C1 segment of cervical spinal cord (tissue), 14 donors: Measurements from ENCODE around the gene ADIPOQ.
A peak's percentile ranks its signal among the peaks of the same experiment; 100 is the strongest.
"Not testable (repeated sequence)": the region's sequence is repeated elsewhere in the genome, so short reads cannot be mapped to it uniquely, and the experiment has no call there.

Experiments used
- DNase-seq, 14 donors: peaks; one replicate each; lab custom pipeline; 2025; lab: John Stamatoyannopoulos, UW

Gene ADIPOQ

GRCh38 chr3:186842426-186843038 is at the start of gene ADIPOQ:
Gene ADIPOQ, plus strand, starts transcription at chr3:186842710. Its CDS starts 10,349 bp downstream, at chr3:186853059.
- no peak for DNase-seq

DNA sequence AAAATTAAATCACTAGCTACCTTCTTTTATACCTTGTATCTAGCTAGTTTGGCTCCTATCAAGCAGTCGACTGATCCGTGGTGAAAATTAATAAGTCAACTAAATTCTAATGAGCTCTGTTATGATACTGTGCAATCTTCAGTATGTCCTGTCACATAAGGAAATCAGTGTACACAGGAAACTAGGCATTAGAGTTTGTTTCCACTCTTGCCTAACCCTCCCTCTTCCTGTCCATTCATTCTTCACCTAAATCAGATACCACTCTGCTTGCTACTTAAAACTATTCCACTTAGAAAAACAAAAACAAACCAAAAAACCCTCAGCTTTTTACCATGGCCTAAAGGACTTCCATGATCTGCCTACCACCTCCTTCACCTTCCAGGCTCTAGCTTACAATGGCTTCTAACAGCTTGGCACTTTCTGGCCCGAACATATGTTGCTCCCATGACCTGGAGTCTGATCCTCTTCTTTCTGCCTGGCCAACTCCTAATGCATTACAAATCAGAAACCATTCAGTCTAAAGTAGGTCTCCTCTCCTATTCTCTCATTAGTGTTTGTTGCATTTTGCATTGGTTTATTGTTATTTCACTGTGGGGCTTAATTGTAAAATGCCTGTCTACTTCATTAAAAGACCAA is 44.2 kb upstream of the ADIPOQ start:
- no peak for DNase-seq

DNA sequence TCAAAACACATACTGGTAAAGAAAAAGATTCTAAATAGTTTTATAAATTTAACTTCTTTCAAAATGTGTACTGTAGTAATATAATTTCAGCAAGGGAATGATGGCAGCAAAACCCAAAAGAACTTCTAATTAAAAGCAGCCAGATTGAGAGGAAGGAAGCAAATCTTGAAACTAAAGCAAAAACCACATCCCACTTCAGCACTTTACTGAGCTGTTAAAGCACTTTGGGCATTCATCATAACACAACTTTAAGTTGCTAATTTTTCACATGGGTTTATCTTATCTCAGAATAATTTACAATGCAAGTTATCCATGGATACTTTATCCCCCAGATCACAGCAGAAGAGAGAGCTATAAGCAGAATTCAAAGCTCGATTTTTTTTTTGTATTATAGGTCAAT is 42.2 kb upstream of the ADIPOQ start:
- no peak for DNase-seq

DNA sequence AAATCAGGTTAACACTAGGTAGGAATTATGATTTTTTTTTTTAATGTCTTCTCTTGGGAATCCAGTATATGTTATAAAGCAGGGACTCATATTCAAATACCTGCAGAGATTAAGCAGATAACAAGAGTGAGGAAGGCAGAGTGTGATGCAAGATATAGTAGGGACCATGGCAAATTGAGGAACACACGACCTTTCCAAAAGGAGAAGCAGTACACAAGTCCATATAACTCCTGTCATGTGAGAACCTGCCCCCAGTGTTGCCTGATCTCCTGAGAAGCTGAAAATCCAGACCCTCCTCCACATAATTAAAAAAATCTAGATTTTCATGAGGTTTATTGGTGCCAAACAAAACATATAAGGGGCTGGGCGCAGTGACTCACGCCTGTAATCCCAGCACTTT is 39.8 kb upstream of the ADIPOQ start:
- DNase-seq: no peak

- not testable (repeated sequence) for DNase-seq
These were observed 39.1 kb upstream of the ADIPOQ start for GRCh38 chr3:186803447-186803846.

DNA sequence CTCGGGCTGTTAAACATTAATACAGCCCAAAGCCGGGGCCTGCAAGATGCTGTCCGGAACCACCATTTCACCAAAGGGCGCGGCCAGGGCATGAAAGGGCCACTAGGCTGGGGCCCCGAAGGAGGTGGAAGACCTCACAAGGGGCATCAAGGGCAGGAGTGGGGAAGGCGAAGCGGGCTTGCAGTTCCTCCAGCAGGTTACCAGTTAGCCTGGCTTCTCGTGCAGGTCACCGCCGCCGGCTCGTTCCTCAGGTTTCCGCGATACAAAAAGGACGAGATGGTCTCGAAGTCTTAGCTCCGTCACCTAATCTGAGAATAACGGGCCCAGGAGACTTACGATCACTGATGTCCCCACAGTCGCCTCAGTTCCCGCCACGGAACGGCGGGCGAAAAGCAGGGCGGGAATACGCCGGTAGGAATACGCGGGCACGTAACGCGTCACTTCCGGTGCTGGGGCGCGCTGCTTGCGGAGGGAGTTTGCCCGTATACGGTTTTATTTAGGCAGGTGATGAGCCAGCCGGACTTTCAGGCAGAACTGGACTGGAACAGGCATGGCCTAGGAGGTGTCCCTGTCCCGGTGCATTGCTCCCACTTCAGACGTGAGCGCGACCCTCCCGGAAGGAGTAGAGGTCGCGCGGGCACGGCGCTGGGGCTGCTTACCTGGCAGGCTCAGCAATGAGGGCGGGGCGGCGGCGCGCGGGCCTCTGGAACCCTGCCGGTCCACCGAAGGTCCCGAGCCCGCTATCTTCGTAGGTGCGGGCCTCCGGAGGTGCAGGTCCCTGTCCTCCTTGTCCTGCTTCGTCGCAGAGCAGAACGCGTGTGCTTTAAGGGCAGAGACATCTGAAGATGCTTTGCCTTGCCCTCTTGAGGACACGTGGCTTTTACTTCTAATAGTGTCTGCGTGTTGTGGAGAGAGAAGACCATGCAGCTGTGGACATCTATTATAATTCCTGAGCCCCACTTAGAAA is 36.1 kb upstream of the ADIPOQ start, which contains the start of gene RFC4:
RFC4 (minus strand) TSS at position 394 of the 967 bp plus-strand sequence. CDS start 1,769 bp downstream, outside the sequence.
- peak; percentile 32 to 88 (median 74) for DNase-seq

DNA sequence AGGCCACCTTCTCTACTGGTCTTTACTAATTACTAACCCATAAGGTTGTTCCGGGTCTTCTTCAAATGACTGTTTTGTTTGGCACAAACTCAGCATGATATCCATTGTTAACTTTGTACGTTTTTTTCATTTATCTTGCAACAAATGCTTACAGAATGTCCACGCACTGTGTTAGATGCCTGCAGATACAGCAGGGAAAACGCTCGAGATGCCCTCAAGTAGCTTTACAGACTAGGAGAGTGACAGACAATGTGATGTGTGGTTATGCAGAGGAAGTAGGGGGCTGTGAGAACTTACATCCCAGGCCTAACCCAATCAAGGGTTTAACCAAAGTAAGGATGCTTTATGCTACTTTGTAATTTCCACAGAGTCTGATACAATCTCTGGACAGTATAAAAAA is 35.3 kb upstream of the ADIPOQ start:
- DNase-seq: no peak

DNA sequence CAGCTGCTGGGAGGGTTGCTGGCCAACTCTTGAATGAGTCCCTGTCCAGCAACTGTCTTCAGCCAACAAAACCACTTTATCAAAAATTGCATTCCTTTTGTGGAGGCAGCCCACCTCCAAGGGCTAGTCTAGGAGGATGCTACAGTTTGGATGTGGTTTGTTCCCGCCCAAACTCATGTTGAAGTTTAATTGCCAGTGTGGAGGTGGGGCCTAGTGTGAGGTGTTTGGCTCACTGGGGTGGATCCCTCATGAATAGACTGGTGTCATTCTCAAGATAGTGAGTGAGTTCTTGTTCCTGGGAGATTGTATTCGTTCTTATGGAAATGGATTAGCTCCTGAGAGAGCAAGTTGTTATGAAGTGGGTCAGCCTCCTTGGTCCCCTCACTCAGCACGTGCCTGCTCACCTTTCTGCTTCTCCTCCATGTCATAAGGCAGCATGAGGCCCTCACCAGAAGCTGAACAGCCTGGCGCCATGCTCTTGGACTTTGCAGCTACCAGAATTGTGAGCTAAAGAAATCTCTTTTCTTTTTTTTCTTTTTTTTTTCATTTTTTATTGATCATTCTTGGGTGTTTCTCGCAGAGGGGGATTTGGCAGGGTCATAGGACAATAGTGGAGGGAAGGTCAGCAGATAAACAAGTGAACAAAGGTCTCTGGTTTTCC is 32.0 kb upstream of the ADIPOQ start:
- DNase-seq: no peak

DNA sequence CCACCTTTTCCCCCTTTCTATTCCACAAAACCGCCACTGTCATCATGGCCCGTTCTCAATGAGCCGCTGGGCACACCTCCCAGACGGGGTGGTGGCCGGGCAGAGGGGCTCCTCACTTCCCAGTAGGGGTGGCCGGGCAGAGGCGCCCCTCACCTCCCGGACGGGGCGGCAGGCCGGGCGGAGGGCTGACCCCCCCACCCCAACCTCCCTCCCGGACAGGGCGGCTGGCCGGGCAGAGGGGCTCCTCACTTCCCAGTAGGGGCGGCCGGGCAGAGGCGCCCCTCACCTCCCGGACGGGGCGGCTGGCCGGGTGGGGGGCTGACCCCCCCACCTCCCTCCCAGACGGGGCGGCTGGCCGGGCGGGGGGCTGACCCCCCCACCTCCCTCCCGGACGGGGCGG is 31.2 kb upstream of the ADIPOQ start:
- not testable (repeated sequence) for DNase-seq

DNA sequence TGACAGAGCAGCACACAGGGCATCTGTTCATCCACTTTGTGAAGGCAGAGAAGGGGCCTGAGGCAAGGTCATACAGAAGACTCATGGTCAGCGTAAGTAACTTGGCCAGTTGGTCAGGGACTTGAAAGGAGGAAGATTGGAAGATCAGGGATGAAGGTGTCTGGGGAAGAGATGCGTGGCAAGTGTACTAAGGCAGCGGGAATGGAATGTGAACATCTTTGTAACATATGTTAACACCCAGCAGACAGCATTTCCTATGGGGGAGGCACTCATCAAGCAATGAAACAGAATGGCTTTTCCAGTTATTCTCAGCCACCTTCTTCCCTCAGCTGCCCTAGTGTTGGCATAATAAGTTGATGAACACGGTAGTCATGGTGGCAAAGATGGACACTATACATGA is 28.4 kb upstream of the ADIPOQ start:
- DNase-seq: no peak

DNA sequence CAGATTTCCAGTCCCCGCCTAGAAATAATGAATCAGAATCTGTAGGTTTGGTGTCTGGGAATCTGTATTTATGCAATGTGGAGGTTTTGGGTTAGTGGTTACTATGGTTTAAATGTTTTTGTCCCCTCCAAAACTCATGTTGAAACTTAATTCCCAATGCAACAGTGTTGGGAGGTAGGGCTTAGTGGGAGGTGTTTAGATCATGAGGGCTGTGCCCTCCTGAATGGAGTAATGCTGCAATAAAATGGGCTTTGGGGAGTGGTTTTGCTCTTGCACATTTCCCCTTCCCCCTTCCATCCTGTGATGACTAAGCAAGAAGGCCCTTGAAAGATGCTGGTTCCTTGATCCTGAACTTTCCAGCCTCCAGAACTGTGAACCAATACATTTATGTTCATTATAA is 27.1 kb upstream of the ADIPOQ start:
- no peak for DNase-seq

GRCh38 chr3:186818516-186818915 is 24.0 kb upstream of the ADIPOQ start:
- no peak for DNase-seq

DNA sequence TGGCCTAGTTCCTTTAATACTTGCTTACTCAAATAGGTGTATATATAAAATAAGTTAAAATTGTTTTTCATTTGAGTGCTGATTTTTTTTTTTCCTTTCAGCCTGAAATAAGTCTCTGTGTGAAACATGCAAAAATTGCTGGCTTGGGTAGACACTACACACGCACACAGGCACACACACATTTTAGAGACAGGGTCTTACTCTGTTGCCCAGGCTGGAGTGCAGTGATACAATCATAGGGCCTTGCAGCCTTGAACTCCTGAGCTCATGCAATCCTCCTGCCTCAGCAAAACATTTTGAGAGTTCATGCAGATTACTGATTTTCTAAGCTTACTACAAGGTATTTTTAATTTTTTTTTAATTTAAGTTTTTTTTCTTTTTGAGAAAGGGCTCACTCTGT is 23.6 kb upstream of the ADIPOQ start:
- DNase-seq: no peak

DNA sequence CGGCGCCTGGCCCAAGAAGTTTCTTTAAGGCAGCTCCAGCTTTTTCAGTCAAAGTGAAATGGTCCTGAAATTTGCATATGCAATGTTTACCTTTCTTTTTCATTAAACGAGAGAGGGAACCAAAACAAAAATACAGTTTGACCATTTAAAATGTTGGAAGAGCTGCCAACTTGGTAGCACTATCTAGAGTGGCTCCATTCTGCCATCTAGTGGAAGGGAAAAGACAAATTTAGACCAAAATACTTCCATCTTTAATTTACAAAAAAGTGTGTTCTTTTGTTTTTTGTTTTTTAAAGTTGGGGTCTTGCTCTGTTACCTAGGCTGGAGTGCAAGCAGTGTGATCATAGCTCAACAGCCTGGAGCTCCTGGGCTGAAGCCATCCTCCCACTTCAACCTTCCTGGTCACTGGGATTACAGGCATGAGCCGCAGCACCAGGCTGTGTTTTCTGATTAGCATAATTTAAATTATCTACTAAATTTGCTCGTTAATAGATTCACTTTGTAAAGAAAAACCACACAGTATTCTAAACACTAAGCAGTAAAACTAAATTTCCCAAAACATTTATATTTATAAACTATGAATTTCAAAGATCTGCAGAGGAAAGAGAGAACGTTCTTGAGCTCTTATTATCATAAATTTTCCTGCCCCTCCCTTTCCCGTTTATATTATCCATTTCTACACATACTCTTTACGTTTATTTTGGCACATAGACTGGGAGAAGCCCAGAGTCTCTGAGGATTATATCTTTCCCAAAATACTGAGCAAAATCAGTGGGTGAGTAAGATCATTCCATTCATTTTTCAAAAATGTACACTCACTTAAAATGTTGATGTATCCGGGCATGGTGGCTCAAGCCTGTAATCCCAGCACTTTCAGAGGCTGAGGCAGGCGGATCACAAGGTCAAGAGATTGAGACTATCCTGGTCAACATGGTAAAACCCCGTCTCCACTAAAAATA is 20.8 kb upstream of the ADIPOQ start:
- no peak for DNase-seq

DNA sequence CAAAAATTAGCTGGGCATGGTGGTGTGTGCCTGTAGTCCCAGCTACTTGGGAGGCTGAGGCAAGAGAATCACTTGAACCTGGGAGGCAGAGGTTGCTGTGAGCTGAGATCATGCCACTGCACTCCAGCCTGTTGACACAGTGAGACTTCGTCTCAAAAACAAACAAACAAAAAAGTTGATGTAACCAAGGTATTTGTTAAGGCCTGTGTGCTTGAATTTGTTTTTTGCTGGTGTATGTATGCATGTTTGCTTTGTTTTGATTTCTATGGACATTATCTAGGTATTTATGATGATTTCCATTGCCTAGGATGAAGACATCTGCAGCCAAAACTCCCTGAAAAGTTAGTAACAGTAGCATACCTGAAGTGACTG is 20.1 kb upstream of the ADIPOQ start:
- DNase-seq: not testable (repeated sequence)

DNA sequence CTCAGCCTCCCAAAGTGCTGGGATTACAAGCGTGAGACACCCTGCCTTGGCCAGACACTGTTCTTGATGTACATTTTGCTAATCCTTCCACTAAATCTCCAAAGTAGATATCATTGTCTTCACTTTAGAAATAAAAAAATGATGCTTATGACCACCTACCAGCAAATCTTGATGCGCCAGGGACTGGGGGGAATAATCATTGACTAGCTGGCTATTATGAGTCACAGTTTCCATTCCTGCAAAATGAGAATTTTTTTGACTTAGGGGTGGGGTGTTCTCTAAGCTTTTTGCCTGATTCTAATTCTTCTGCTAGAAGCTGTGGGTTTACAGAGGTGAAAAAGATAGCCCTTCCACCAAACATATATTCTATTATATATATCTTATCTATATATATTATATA is 19.1 kb upstream of the ADIPOQ start:
- DNase-seq: no peak

- no peak for DNase-seq
These were observed 17.9 kb upstream of the ADIPOQ start for GRCh38 chr3:186824430-186825139.

DNA sequence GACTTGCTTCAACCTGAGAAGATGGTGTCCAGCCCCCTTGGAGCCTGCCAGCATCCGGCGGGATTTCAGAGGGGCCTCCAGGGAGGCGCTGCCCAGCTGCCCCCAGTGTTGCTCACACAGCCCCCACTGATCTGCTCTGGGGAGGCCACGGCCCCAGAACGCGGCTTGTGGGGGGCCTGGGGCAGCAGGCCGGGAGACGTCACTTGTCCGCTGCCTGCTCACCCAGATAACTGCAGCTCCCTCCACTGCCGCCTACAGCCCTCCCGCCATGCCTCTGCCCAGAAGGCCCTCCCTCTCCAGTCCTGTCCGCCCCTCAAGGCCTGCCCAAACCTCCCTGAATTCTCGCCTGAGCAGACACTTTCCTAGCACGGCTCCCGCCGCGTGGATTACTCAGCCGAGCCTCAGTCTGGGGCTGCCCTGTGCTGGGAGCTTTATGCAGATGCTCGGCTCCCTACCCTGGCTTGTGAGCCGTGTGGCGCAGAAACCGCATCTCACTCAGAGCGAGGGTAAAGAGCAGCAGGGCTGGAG is 17.2 kb upstream of the ADIPOQ start:
- DNase-seq: peak in 9 of 14 donors; percentile 9 to 65 (median 22)

DNA sequence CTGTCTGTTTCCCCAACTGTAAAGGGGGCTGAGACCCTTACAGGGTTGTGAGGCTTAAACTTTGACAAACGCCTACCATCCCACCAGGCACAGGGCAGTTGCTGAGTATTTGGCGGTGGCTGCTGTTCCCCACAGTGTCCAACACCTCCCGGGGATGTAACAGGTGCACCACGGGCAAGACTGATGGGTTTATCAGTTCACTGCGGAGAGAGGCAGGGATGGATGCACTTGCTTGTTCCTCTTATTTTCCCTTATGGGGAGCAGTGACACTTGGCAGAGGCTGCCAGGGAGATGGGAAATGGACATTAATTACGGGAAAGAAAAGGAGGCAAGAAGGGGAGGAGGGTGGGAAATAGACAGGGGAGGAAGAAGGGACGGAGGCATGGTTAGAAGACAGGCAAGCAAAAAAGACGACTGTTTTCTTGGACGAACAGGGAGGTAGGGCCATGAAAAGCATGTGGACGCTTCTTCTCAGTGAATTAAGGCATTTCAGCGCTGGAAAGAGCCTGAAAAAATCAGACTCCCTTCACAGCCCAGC is 16.6 kb upstream of the ADIPOQ start:
- DNase-seq: peak in 2 of 14 donors; percentile 22 to 64
